Spleen (tissue), 7 donors: ENCODE measurements around the gene ZC3H14.

Source experiments
- CTCF ChIP-seq, 11 experiments: fragments of 200-600 bp in 7 of 11; fragments of 450-650 bp in 4 of 11; sonication (generic) in 4 of 11; IDR thresholded peaks in 8 of 11; conservative IDR thresholded peaks in 3 of 11; 1 replicate in 7 of 11; 2 replicates in 4 of 11; pipeline versions ENCODE4 v1.4.0 to v1.8.0; 2016 to 2021; ENCODE audit warnings: antibody characterized with exemption in 11 of 11, inconsistent platforms in 4 of 11, mild to moderate bottlenecking in 1 of 11
- POLR2A ChIP-seq, 3 donors: fragments of 450-650 bp; IDR thresholded peaks; one replicate each; pipeline ENCODE4 v1.5.1; 2017; ENCODE audit warnings: antibody characterized with exemption in 3 of 3, mild to moderate bottlenecking in 1 of 3
- donor health status: DM: no; HTN: no; CAD: no; lungs with moderate emphysema.
- donor health status: DM: no; HTN: no; CAD: no.
- donor health status: DM: no; HTN: no; CAD: no.

- no peak for TF ChIP-seq CTCF (IDR thresholded peaks at IDR 0.05 in 8 of 11, conservative IDR thresholded peaks at IDR 0.05 in 3 of 11)
- TF ChIP-seq POLR2A (IDR thresholded peaks at IDR 0.05), result no peak
These were observed 42.9 kb upstream of the ZC3H14 start for GRCh38 chr14:88519907-88520306.
